EL (cell line): ENCODE data around the gene GATB.

ENCODE experiments used
- DNase-seq: peaks from one replicate; pipeline ENCODE4 v3.0.0-alpha.2; 2016

GATB gene

GRCh38 chr4:151644622-151645021, 116.2 kb downstream of the GATB start:
- peak; percentile 21 for DNase-seq

- DNase-seq = no peak
Measured at GRCh38 chr4:151643564-151643963, 117.2 kb downstream of the GATB start.

GRCh38 chr4:151641983-151642382, 118.8 kb downstream of the GATB start:
- DNase-seq = no peak

- DNase-seq = peak; percentile 44
Measured at GRCh38 chr4:151641167-151641566, 119.6 kb downstream of the GATB start.

GRCh38 chr4:151640381-151640780, 120.4 kb downstream of the GATB start:
- DNase-seq = no peak

GRCh38 chr4:151638295-151638858, 122.4 kb downstream of the GATB start:
- no peak for DNase-seq

GRCh38 chr4:151631349-151631748, 129.5 kb downstream of the GATB start:
- no peak for DNase-seq

- DNase-seq = peak; percentile 4
Measured at GRCh38 chr4:151629097-151629783, 131.6 kb downstream of the GATB start.

GRCh38 chr4:151628001-151628608, 132.7 kb downstream of the GATB start:
- DNase-seq = no peak

- peak; percentile 51 for DNase-seq
Measured at GRCh38 chr4:151627491-151627890, 133.3 kb downstream of the GATB start.

- DNase-seq = no peak
Measured at GRCh38 chr4:151626751-151627150, 134.1 kb downstream of the GATB start.

- no peak for DNase-seq
Measured at GRCh38 chr4:151626228-151626627, 134.6 kb downstream of the GATB start.

- DNase-seq = no peak
Measured at GRCh38 chr4:151624626-151625565, 135.9 kb downstream of the GATB start.
